Neural progenitor cell (in vitro differentiated cells): ENCODE measurements around the gene MACIR.

ENCODE experiments used
- EZH2 ChIP-seq: fragments of 200-600 bp; sonication (generic); IDR thresholded peaks from 2 replicates; pipeline ENCODE4 v1.6.1; 2017; ENCODE audit warnings: antibody characterized with exemption, mild to moderate bottlenecking, moderate library complexity
- EZH2phosphoT487 ChIP-seq: fragments of 200-600 bp; sonication (generic); IDR thresholded peaks from 2 replicates; pipeline ENCODE4 v1.6.1; 2017; ENCODE audit warnings: antibody characterized with exemption
- TF ChIP-seq, protein P1 (sequence below): fragments of 200-600 bp; sonication (generic); IDR thresholded peaks from 2 replicates; pipeline ENCODE4 v1.5.1; 2017; ENCODE audit warnings: antibody characterized with exemption, mild to moderate bottlenecking

DNA sequence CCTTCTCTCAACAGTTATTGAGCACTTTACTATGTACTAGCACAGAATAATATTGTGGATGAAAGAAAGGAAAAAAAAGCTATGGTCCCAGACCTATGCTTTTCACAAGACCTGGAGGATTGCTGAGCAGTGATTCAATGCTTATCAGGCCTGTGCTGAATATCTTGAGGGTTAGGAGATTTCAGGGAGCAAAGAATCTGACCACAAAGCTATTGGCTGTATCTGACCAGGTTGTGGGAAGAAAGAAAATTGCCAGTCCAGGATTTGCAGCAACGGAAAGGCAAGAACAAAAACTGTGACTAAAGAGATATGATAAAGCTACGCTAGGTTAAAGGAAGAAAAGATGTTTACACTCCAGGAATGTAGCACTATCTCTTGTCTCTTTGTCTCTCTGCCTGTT, 14.9 kb upstream of the MACIR start:
- TF ChIP-seq, protein P1, sequence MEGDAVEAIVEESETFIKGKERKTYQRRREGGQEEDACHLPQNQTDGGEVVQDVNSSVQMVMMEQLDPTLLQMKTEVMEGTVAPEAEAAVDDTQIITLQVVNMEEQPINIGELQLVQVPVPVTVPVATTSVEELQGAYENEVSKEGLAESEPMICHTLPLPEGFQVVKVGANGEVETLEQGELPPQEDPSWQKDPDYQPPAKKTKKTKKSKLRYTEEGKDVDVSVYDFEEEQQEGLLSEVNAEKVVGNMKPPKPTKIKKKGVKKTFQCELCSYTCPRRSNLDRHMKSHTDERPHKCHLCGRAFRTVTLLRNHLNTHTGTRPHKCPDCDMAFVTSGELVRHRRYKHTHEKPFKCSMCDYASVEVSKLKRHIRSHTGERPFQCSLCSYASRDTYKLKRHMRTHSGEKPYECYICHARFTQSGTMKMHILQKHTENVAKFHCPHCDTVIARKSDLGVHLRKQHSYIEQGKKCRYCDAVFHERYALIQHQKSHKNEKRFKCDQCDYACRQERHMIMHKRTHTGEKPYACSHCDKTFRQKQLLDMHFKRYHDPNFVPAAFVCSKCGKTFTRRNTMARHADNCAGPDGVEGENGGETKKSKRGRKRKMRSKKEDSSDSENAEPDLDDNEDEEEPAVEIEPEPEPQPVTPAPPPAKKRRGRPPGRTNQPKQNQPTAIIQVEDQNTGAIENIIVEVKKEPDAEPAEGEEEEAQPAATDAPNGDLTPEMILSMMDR, result no peak
- TF ChIP-seq EZH2 (no peak), EZH2phosphoT487 (no peak)
